NCI-H774 (cell line): Measurements from ENCODE around the gene TP63.
"Not testable (repeated sequence)": the region's sequence is repeated elsewhere in the genome, so short reads cannot be mapped to it uniquely, and the experiment has no call there.

Source experiments
- DNase-seq: peaks from one replicate; lab custom pipeline; 2025; lab: John Stamatoyannopoulos, UW

TP63 gene

GRCh38 chr3:189631373-189631408 lies at the start of gene TP63:
Gene TP63, plus strand, starts transcription at chr3:189631389. Its CDS starts 127 bp downstream, at chr3:189631516.
- no peak for DNase-seq

GRCh38 chr3:189582179-189582578 lies 49.0 kb upstream of the TP63 start:
- DNase-seq, result no peak

GRCh38 chr3:189584645-189585044 lies 46.5 kb upstream of the TP63 start:
- DNase-seq, result no peak

GRCh38 chr3:189586941-189587663 lies 44.1 kb upstream of the TP63 start:
- DNase-seq, result no peak

- DNase-seq, result no peak
Measured at GRCh38 chr3:189587664-189588040, 43.5 kb upstream of the TP63 start.

GRCh38 chr3:189588070-189588469 lies 43.1 kb upstream of the TP63 start:
- no peak for DNase-seq

GRCh38 chr3:189588475-189589178 lies 42.6 kb upstream of the TP63 start:
- no peak for DNase-seq

- DNase-seq, result no peak
Measured at GRCh38 chr3:189589179-189589569, 42.0 kb upstream of the TP63 start.

- no peak for DNase-seq
Measured at GRCh38 chr3:189590223-189590622, 41.0 kb upstream of the TP63 start.

- DNase-seq, result no peak
Measured at GRCh38 chr3:189593581-189593980, 37.6 kb upstream of the TP63 start.

GRCh38 chr3:189596078-189596979 lies 34.9 kb upstream of the TP63 start:
- not testable (repeated sequence) for DNase-seq

- DNase-seq, result no peak
Measured at GRCh38 chr3:189597918-189598317, 33.3 kb upstream of the TP63 start.

GRCh38 chr3:189598530-189599225 lies 32.5 kb upstream of the TP63 start:
- DNase-seq, result no peak

GRCh38 chr3:189602471-189602870 lies 28.7 kb upstream of the TP63 start:
- no peak for DNase-seq

GRCh38 chr3:189605717-189606116 lies 25.5 kb upstream of the TP63 start:
- no peak for DNase-seq

- no peak for DNase-seq
Measured at GRCh38 chr3:189606774-189607173, 24.4 kb upstream of the TP63 start.

GRCh38 chr3:189612641-189613040 lies 18.5 kb upstream of the TP63 start:
- DNase-seq, result not testable (repeated sequence)

GRCh38 chr3:189613122-189613521 lies 18.1 kb upstream of the TP63 start:
- no peak for DNase-seq

- no peak for DNase-seq
Measured at GRCh38 chr3:189621948-189622603, 9.1 kb upstream of the TP63 start.

GRCh38 chr3:189622629-189623028 lies 8.6 kb upstream of the TP63 start:
- DNase-seq, result no peak

GRCh38 chr3:189624130-189624529 lies 7.1 kb upstream of the TP63 start:
- no peak for DNase-seq

- no peak for DNase-seq
Measured at GRCh38 chr3:189625071-189625470, 6.1 kb upstream of the TP63 start.
